ENCODE data around the gene METTL23.

DNA sequence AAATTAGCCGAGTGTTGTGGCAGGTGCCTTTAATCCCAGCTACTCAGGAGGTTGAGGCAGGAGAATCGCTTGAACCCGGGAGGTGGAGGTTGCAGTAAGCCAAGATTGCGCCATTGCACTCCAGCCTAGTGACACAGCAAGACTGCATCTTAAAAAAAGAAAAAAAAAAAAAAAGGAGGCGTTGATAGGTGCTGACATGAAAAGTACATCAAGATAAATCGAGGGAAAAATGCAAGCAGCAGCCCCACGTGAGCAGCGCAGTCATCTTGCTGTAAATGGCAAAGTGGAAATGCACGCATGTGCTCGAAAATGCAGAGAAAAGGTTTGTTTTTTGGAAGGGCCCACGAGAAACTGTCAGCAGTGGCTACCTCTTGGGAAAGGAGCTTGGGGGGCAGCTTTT, 36.8 kb upstream of the METTL23 start:
- no peak for TF ChIP-seq POLR2AphosphoS5 (IDR thresholded peaks at IDR 0.05)
- TF ChIP-seq, protein P1, sequence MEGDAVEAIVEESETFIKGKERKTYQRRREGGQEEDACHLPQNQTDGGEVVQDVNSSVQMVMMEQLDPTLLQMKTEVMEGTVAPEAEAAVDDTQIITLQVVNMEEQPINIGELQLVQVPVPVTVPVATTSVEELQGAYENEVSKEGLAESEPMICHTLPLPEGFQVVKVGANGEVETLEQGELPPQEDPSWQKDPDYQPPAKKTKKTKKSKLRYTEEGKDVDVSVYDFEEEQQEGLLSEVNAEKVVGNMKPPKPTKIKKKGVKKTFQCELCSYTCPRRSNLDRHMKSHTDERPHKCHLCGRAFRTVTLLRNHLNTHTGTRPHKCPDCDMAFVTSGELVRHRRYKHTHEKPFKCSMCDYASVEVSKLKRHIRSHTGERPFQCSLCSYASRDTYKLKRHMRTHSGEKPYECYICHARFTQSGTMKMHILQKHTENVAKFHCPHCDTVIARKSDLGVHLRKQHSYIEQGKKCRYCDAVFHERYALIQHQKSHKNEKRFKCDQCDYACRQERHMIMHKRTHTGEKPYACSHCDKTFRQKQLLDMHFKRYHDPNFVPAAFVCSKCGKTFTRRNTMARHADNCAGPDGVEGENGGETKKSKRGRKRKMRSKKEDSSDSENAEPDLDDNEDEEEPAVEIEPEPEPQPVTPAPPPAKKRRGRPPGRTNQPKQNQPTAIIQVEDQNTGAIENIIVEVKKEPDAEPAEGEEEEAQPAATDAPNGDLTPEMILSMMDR (IDR thresholded peaks at IDR 0.05): no peak
- TF ChIP-seq POLR2A (IDR thresholded peaks at IDR 0.05): no peak
